Heart left ventricle (tissue), 13 donors: ENCODE results near the gene MICALL1.
A peak's percentile ranks its signal among the peaks of the same experiment; 100 is the strongest.

Experiments used
- CTCF ChIP-seq, 12 donors: fragments of 200-600 bp; sonication (generic) in 4 of 12; IDR thresholded peaks; one replicate each; pipeline versions ENCODE4 v1.5.0 to v1.8.0; 2018 to 2022; ENCODE audit warnings: antibody characterized with exemption in 12 of 12, mild to moderate bottlenecking in 5 of 12
- POLR2A ChIP-seq, 2 donors: fragments of 450-650 bp; IDR thresholded peaks; one replicate each; pipeline ENCODE4 v1.6.1; 2017; ENCODE audit warnings: antibody characterized with exemption in 2 of 2, mild to moderate bottlenecking in 2 of 2, moderate library complexity in 2 of 2
- donor health status: ischemic (EF 13 %, LVEDD 7.1; RV severe dilation, severe dysfunction).
- donor health status: DM: no; HTN: yes; CAD: no.
- donor health status: DM: no; HTN: no; CAD: no.
- donor health status: ischemic (EF 25% LVEDD 6.9; RV normal size, moderate dysfunction).
- donor health status: ischemic (EF 25% LVEDD 5.7; RV mildly dilated, moderate dysfunction).
- donor health status: ischemic (EF 35%, LVEDD 5.7; RV mildly dilated, moderate dysfunction).
- donor health status: nonischemic (EF 11% LVEDD 7.7; RV severe dilation, severe dysfunction).
- donor health status: DM: yes; HTN: yes; CAD: no.
- donor health status: PGD.
- donor health status: ischemic (EF 29% LVEDD 5.4; RV normal size, mild dysfunction).
- donor health status: nonischemic (EF 23%, LVEDD 6.1; RV moderate dilation, normal function).

- no peak for TF ChIP-seq CTCF (IDR thresholded peaks at IDR 0.05)
- TF ChIP-seq POLR2A (IDR thresholded peaks at IDR 0.05), result peak in 1 of 2 donors; percentile 85
Measured at GRCh38 chr22:37953437-37954179, 47.5 kb downstream of the MICALL1 start, which contains the start of the genes C22orf23 and POLR2F.
